H9 (cell line): ENCODE measurements around the gene KCNIP4. TPM values are rescaled to one million over a fixed set of nuclear protein-coding genes. Genes with fewer than 3 reads are reported as not detected.

Experiments
- DNase-seq: peaks from one replicate; pipeline ENCODE4 v3.0.0-alpha.2; 2017
- H2AFZ ChIP-seq: one replicate; pipeline ENCODE4 v1.6.1; 2013; ENCODE audit warnings: mild to moderate bottlenecking, low read length, control low read depth, moderate library complexity
- H2AK5ac ChIP-seq: 2 replicates; pipeline ENCODE4 v1.6.1; 2013; ENCODE audit warnings: low read length, control low read depth, mixed read lengths; ENCODE audit not compliant: insufficient read length
- H2BK120ac ChIP-seq: one replicate; pipeline ENCODE4 v1.6.1; 2013; ENCODE audit warnings: low read depth, mild to moderate bottlenecking, low read length, control low read depth, inconsistent platforms; ENCODE audit not compliant: poor library complexity, severe bottlenecking
- H2BK12ac ChIP-seq: 2 replicates; pipeline ENCODE4 v1.6.1; 2013; ENCODE audit warnings: low read length, control low read depth, mixed read lengths, low read depth; ENCODE audit not compliant: insufficient read length
- H2BK15ac ChIP-seq: 2 replicates; pipeline ENCODE4 v1.6.1; 2013; ENCODE audit warnings: low read depth, low read length, control low read depth
- H2BK20ac ChIP-seq: one replicate; pipeline ENCODE4 v1.6.1; 2013; ENCODE audit warnings: low read depth, mild to moderate bottlenecking, low read length, control low read depth, inconsistent platforms; ENCODE audit not compliant: poor library complexity, severe bottlenecking
- H2BK5ac ChIP-seq: 2 replicates; pipeline ENCODE4 v1.6.1; 2013; ENCODE audit warnings: low read length, control low read depth, mixed read lengths; ENCODE audit not compliant: insufficient read length
- H3K14ac ChIP-seq: 2 replicates; pipeline ENCODE4 v1.6.1; 2013; ENCODE audit warnings: low read length, control low read depth; ENCODE audit not compliant: insufficient read depth
- H3K18ac ChIP-seq: 2 replicates; pipeline ENCODE4 v1.6.1; 2013; ENCODE audit warnings: low read depth, mild to moderate bottlenecking, mixed read lengths, low read length, control low read depth; ENCODE audit not compliant: insufficient read length
- H3K23ac ChIP-seq: 2 replicates; pipeline ENCODE4 v1.6.1; 2013; ENCODE audit warnings: low read length, control low read depth, mixed read lengths, low read depth; ENCODE audit not compliant: insufficient read length
- H3K23me2 ChIP-seq: 2 replicates; pipeline ENCODE4 v1.6.1; 2013; ENCODE audit warnings: low read depth, mild to moderate bottlenecking, mixed read lengths, low read length, control low read depth; ENCODE audit not compliant: insufficient read length, poor library complexity, severe bottlenecking
- H3K27ac ChIP-seq: 2 replicates; pipeline ENCODE4 v1.5.1; 2013; ENCODE audit warnings: low read length, control low read depth, mixed read lengths, low read depth; ENCODE audit not compliant: insufficient read length
- H3K27me3 ChIP-seq: 2 replicates; pipeline ENCODE4 v1.6.1; 2013; ENCODE audit warnings: low read length, control low read depth, inconsistent platforms; ENCODE audit not compliant: insufficient read depth
- H3K4ac ChIP-seq: 2 replicates; pipeline ENCODE4 v1.6.1; 2013; ENCODE audit warnings: low read depth, mild to moderate bottlenecking, control low read depth, inconsistent platforms, low read length, moderate library complexity
- H3K4me1 ChIP-seq: 2 replicates; pipeline ENCODE4 v1.6.1; 2013; ENCODE audit warnings: low read length, control low read depth, inconsistent platforms; ENCODE audit not compliant: insufficient read depth
- H3K4me2 ChIP-seq: 2 replicates; pipeline ENCODE4 v1.6.1; 2013; ENCODE audit warnings: low read length, control low read depth, mixed read lengths; ENCODE audit not compliant: insufficient read length, insufficient read depth
- H3K56ac ChIP-seq: 2 replicates; pipeline ENCODE4 v1.6.1; 2013; ENCODE audit warnings: low read depth, mild to moderate bottlenecking, mixed read lengths, low read length, control low read depth; ENCODE audit not compliant: insufficient read length
- H3K79me1 ChIP-seq: 2 replicates; pipeline ENCODE4 v1.6.1; 2013; ENCODE audit warnings: low read depth, mild to moderate bottlenecking, moderate library complexity, low read length, control low read depth, inconsistent platforms; ENCODE audit not compliant: insufficient read depth, poor library complexity, severe bottlenecking
- H3K79me2 ChIP-seq: 2 replicates; pipeline ENCODE4 v1.6.1; 2013; ENCODE audit warnings: low read length, control low read depth, inconsistent platforms; ENCODE audit not compliant: insufficient read depth
- H3K9ac ChIP-seq: 2 replicates; pipeline ENCODE4 v1.6.1; 2013; ENCODE audit warnings: low read length, control low read depth, mixed read lengths; ENCODE audit not compliant: insufficient read length; ENCODE audit errors: extremely low read depth
- H3K9me3 ChIP-seq: one replicate; pipeline ENCODE4 v1.6.1; 2013; ENCODE audit warnings: low read depth, low read length, inconsistent platforms; ENCODE audit not compliant: control insufficient read depth
- H3T11ph ChIP-seq: one replicate; pipeline ENCODE4 v1.6.1; 2013; ENCODE audit warnings: mild to moderate bottlenecking, low read length, control low read depth, inconsistent platforms
- H4K20me1 ChIP-seq: one replicate; pipeline ENCODE4 v1.6.1; 2013; ENCODE audit not compliant: control insufficient read depth, insufficient read length, insufficient read depth
- H4K5ac ChIP-seq: 2 replicates; pipeline ENCODE4 v1.6.1; 2013; ENCODE audit warnings: low read depth, mild to moderate bottlenecking, mixed read lengths, low read length, control low read depth; ENCODE audit not compliant: insufficient read length
- H4K8ac ChIP-seq: replicated peaks from 2 replicates; pipeline ENCODE4 v1.6.1; 2013; ENCODE audit warnings: low read length, control low read depth, mixed read lengths, low read depth; ENCODE audit not compliant: insufficient read length
- H4K91ac ChIP-seq: 2 replicates; pipeline ENCODE4 v1.6.1; 2013; ENCODE audit warnings: low read depth, mild to moderate bottlenecking, moderate library complexity, mixed read lengths, low read length, control low read depth; ENCODE audit not compliant: insufficient read length
- H3K27ac Mint-ChIP-seq, 3 experiments: 2 replicates in 2 of 3; 3 replicates in 1 of 3; pipeline ENCODE4 v1.8.0; 2020 to 2021; ENCODE audit warnings: mixed read lengths in 3 of 3, mild to moderate bottlenecking in 1 of 3, moderate library complexity in 1 of 3
- H3K27me3 Mint-ChIP-seq: 2 replicates; pipeline ENCODE4 v1.8.0; 2021; ENCODE audit warnings: low read depth, mild to moderate bottlenecking, moderate library complexity, mixed read lengths
- H3K36me3 Mint-ChIP-seq, 3 experiments: 2 replicates in 2 of 3; 3 replicates in 1 of 3; pipeline ENCODE4 v1.8.0; 2020 to 2021; ENCODE audit warnings: low read depth in 3 of 3, mixed read lengths in 3 of 3; ENCODE audit not compliant: insufficient read depth in 1 of 3
- H3K4me1 Mint-ChIP-seq, 2 experiments: 2 replicates each; pipeline ENCODE4 v1.8.0; 2020; ENCODE audit warnings: mixed read lengths in 2 of 2
- H3K4me3 Mint-ChIP-seq, 2 experiments: 2 replicates in 1 of 2; 3 replicates in 1 of 2; pipeline ENCODE4 v1.8.0; 2020 to 2021; ENCODE audit warnings: mild to moderate bottlenecking in 2 of 2, mixed read lengths in 2 of 2, moderate library complexity in 1 of 2
- H3K9me3 Mint-ChIP-seq, 2 experiments: 2 replicates in 1 of 2; 3 replicates in 1 of 2; pipeline ENCODE4 v1.8.0; 2020; ENCODE audit warnings: mild to moderate bottlenecking in 2 of 2, mixed read lengths in 2 of 2, moderate library complexity in 1 of 2
- WGBS: extraction: QIAGEN DNeasy Blood & Tissue Kit; methylation state at CpG from one replicate; pipeline ENCODE4 v1.1.7; 2013; ENCODE audit warnings: missing lambda C conversion rate, low lambda C conversion rate, mixed read lengths; ENCODE audit not compliant: insufficient read length; ENCODE audit errors: extremely low coverage; 5-methylcytosine and 5-hydroxymethylcytosine counted together
- total RNA-seq: library from RNA; stranded (reverse); gene quantifications from 2 replicates; pipeline ENCODE4 v1.2.1, GENCODE V29; 2021
- TF ChIP-seq, protein P1 (sequence below): fragments of 200-600 bp; sonication (generic); conservative IDR thresholded peaks from 3 replicates; pipeline ENCODE4 v1.8.0; 2021; ENCODE audit warnings: antibody characterized with exemption, mild to moderate bottlenecking

The KCNIP4 gene
- total RNA-seq, 1 experiment from 2014 or later: not detected

DNA sequence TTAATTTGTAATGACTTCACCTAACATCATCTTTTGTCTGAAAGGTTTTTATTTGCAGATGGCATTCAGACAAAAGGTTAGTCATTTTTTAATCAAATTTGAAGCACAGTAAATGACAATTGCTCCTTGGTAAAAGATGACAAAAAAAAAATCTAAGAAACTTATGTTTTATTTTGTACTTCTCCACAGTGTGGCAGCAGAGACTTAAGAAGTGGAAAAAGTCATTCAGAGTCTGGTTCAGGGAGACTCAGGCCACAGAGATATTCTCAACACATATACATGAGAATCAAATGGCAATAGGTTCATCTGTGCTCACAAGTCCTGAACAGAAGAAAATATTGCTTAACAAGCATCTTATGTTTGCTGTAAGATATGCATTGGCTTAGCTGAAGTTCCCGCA is 436.2 kb downstream of the KCNIP4 start:
- Histone ChIP-seq H3K9ac (no peak overlapping the region), H3T11ph (no peak overlapping the region), H2BK20ac (no peak overlapping the region), H3K4me2 (no peak overlapping the region), H2BK5ac (no peak overlapping the region), H4K5ac (no peak overlapping the region), H3K27me3 (no peaks in the 10 kb centered on the region), H3K4me1 (no peaks in the 10 kb centered on the region), H3K23me2 (no peaks in the 10 kb centered on the region), H4K8ac (no peak overlapping the region), H2BK12ac (no peak overlapping the region), H3K79me2 (no peaks in the 10 kb centered on the region), H3K14ac (no peak overlapping the region), H4K20me1 (no peaks in the 10 kb centered on the region), H3K27ac (no peak overlapping the region), H3K23ac (no peak overlapping the region), H2AFZ (no peak overlapping the region), H4K91ac (no peak overlapping the region), H3K18ac (no peak overlapping the region), H3K79me1 (no peaks in the 10 kb centered on the region), H3K56ac (no peak overlapping the region), H2BK120ac (no peak overlapping the region), H3K9me3 (no peaks in the 10 kb centered on the region), H3K4ac (no peak overlapping the region), H2AK5ac (no peak overlapping the region), H2BK15ac (no peak overlapping the region)
- Mint-ChIP-seq H3K9me3 (no peaks in the 10 kb centered on the region), H3K36me3 (no peaks in the 10 kb centered on the region; a peak in 1 of 7 replicates), H3K4me1 (no peaks in the 10 kb centered on the region), H3K27ac (no peak overlapping the region), H3K4me3 (no peak overlapping the region), H3K27me3 (no peaks in the 10 kb centered on the region)
- no peak for DNase-seq
- no CpG with 5 or more reads among the region's 1 CpG for WGBS
- TF ChIP-seq, protein P1, sequence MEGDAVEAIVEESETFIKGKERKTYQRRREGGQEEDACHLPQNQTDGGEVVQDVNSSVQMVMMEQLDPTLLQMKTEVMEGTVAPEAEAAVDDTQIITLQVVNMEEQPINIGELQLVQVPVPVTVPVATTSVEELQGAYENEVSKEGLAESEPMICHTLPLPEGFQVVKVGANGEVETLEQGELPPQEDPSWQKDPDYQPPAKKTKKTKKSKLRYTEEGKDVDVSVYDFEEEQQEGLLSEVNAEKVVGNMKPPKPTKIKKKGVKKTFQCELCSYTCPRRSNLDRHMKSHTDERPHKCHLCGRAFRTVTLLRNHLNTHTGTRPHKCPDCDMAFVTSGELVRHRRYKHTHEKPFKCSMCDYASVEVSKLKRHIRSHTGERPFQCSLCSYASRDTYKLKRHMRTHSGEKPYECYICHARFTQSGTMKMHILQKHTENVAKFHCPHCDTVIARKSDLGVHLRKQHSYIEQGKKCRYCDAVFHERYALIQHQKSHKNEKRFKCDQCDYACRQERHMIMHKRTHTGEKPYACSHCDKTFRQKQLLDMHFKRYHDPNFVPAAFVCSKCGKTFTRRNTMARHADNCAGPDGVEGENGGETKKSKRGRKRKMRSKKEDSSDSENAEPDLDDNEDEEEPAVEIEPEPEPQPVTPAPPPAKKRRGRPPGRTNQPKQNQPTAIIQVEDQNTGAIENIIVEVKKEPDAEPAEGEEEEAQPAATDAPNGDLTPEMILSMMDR: peak; percentile 77
